ENCODE data around the gene SCN1A.

Gene SCN1A

GRCh38 chr2:165970663-165971062 is 157.2 kb downstream of the SCN1A start:
- no peak for DNase-seq (ENCODE audit: low read depth)

GRCh38 chr2:165969227-165969626 is 158.6 kb downstream of the SCN1A start:
- no peak for DNase-seq (ENCODE audit: low read depth)

GRCh38 chr2:165967746-165968145 is 160.1 kb downstream of the SCN1A start:
- DNase-seq (ENCODE audit: low read depth) = no peak

- DNase-seq (ENCODE audit: low read depth) = no peak
Observed at GRCh38 chr2:165961818-165962217, 166.0 kb downstream of the SCN1A start.

- DNase-seq (ENCODE audit: low read depth) = no peak
Observed at GRCh38 chr2:165959371-165959770, 168.4 kb downstream of the SCN1A start.

- no peak for DNase-seq (ENCODE audit: low read depth)
Observed at GRCh38 chr2:165958313-165958960, 169.4 kb downstream of the SCN1A start.

GRCh38 chr2:165957030-165957675 is 170.7 kb downstream of the SCN1A start:
- no peak for DNase-seq (ENCODE audit: low read depth)

- peak; percentile 82 for DNase-seq (ENCODE audit: low read depth)
Observed at GRCh38 chr2:165953655-165954606, 173.9 kb downstream of the SCN1A start, which contains the start of gene TTC21B. TSS of gene TTC21B (minus strand) at chr2:165953776. CDS start at chr2:165953705, 71 bp downstream.

GRCh38 chr2:165953306-165953654 is 174.5 kb downstream of the SCN1A start:
- no peak for DNase-seq (ENCODE audit: low read depth)

- DNase-seq (ENCODE audit: low read depth) = no peak
Observed at GRCh38 chr2:165952741-165953211, 175.0 kb downstream of the SCN1A start.

GRCh38 chr2:165952085-165952484 is 175.7 kb downstream of the SCN1A start:
- no peak for DNase-seq (ENCODE audit: low read depth)

- no peak for DNase-seq (ENCODE audit: low read depth)
Observed at GRCh38 chr2:165950438-165950837, 177.4 kb downstream of the SCN1A start.

- no peak for DNase-seq (ENCODE audit: low read depth)
Observed at GRCh38 chr2:165941827-165942226, 186.0 kb downstream of the SCN1A start.

GRCh38 chr2:165938237-165938636 is 189.6 kb downstream of the SCN1A start:
- DNase-seq (ENCODE audit: low read depth) = no peak
